GM12864 (cell line): ENCODE data around the gene THSD4.
A peak's percentile ranks its signal among the peaks of the same experiment; 100 is the strongest.
"Not testable (repeated sequence)": the region's sequence is repeated elsewhere in the genome, so short reads cannot be mapped to it uniquely, and the experiment has no call there.

Source experiments
- DNase-seq: peaks from one replicate; pipeline ENCODE4 v3.0.0-alpha.2; 2011; ENCODE audit warnings: low read depth
- H3K4me3 ChIP-seq: 2 replicates; pipeline ENCODE4 v1.5.1; 2011; ENCODE audit warnings: mild to moderate bottlenecking, low read depth, low read length, control low read depth
- TF ChIP-seq, protein P1 (sequence below): IDR thresholded peaks from 2 replicates; pipeline ENCODE4 v1.5.1; 2011; ENCODE audit warnings: low read depth, mild to moderate bottlenecking, moderate library complexity, low read length, control low read depth, inconsistent platforms; ENCODE audit errors: missing control alignments

The THSD4 gene

DNA sequence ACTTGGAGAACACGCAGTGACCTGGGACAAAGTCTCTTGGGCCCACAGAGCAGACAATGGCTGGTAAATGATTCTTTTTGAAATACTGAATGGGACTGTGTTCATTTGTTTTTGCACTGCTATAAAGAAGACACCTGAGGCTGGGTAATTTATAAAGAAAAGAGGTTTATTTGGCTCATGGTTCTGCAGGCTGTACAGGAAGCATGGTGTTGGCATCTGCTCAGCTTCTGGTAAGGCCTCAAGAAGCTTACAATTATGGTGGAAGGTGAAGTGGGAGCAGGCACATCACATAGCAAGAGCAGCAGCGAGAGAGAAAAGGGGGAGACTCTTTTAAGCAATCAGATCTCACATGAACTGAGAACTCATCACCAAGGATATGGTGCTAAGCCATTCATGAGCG, 321.6 kb downstream of the THSD4 start:
- no peak for DNase-seq
- TF ChIP-seq, protein P1, sequence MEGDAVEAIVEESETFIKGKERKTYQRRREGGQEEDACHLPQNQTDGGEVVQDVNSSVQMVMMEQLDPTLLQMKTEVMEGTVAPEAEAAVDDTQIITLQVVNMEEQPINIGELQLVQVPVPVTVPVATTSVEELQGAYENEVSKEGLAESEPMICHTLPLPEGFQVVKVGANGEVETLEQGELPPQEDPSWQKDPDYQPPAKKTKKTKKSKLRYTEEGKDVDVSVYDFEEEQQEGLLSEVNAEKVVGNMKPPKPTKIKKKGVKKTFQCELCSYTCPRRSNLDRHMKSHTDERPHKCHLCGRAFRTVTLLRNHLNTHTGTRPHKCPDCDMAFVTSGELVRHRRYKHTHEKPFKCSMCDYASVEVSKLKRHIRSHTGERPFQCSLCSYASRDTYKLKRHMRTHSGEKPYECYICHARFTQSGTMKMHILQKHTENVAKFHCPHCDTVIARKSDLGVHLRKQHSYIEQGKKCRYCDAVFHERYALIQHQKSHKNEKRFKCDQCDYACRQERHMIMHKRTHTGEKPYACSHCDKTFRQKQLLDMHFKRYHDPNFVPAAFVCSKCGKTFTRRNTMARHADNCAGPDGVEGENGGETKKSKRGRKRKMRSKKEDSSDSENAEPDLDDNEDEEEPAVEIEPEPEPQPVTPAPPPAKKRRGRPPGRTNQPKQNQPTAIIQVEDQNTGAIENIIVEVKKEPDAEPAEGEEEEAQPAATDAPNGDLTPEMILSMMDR: no peak
- no peak overlapping the region for H3K4me3 ChIP-seq

DNA sequence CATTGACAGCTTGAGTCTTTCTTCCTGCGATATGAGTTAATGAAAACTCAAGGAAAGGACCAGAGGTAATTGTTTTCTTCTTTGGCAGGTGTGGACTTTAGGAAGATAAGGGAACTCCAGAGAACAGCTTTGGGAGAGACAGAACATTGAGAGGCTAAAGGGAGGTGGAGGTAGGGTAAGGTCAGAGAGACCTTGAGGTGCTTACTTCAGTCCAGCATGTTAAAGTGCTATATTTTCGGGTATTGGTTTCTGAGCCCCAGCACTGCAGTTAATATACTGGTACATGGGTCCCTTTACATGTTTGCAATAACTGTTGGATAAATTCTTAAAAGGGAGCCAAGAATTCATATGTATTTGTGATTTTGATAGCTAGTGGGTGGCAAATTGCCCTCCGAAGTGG, 322.1 kb downstream of the THSD4 start:
- TF ChIP-seq, protein P1: no peak
- no peak for DNase-seq
- no peak overlapping the region for H3K4me3 ChIP-seq

- TF ChIP-seq, protein P1: no peak
- DNase-seq: no peak
Observed at GRCh38 chr15:71437919-71438318, 322.6 kb downstream of the THSD4 start.

DNA sequence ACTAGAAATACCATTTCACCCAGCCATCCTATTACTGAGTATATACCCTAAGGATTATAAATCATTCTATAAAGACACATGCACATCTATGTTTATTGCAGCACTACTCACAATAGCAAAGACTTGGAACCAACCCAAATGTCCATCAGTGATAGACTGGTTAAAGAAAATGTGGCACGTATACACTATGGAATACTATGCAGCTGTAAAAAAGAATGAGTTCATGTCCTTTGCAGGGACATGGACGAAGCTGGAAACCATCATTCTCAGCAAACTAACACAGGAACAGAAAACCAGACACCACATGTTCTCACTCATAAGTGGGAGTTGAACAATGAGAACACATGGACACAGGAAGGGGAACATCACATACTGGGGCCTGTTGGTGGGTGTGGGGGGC, 324.2 kb downstream of the THSD4 start:
- H3K4me3 ChIP-seq, DNase-seq: not testable (repeated sequence)

More at GRCh38 chr15:71437919-71438318, 322.6 kb downstream of the THSD4 start:
- no peak overlapping the region for H3K4me3 ChIP-seq

- TF ChIP-seq, protein P1: peak; percentile 38
- DNase-seq: peak; percentile 19
- H3K4me3 ChIP-seq: no peak overlapping the region
Observed at GRCh38 chr15:71440489-71441110, 325.3 kb downstream of the THSD4 start.

- no peak overlapping the region for H3K4me3 ChIP-seq
- TF ChIP-seq, protein P1: peak; percentile 89
- DNase-seq: no peak
Observed at GRCh38 chr15:71443538-71443937, 328.3 kb downstream of the THSD4 start.

DNA sequence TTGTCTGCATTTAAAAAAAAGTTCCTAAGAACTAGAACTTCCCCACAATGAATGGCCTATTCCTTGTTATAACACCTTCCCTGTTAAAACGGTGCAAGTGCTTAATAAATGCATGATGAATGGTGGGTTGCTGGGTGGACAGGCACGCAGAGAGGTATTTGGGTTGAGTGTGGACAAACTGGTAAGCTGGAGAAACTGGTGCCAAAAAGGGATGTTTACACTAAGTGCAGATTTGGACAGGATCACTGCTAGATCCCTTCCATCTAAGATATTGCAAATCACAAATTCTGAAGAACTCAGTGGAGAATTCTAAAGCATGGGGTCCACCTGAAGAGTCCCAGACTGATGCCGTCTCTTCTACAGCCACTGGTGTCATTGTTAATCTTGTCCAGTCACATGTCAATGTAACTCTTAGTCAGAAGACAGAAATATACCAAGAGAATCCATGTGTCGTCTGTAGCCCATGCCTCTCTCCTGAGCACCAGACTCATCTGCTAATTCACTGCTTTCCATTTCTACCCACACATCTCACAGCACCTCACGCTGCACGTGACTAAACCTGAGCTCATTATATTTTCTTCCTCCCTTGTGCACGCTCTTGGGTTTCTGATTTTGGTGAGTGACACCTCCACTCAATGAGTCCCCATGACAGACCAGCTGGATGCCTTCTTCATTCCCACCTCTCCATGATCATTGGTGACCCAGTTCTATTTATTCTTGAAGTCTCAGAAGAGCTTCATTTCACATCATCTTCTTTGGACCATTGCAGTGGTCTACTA, 328.9 kb downstream of the THSD4 start:
- H3K4me3 ChIP-seq: no peak overlapping the region
- no peak for DNase-seq
- TF ChIP-seq, protein P1: no peak
